Esophagus (tissue), 2 donors: ENCODE data around the gene NRXN3. TPM values are rescaled to one million over a fixed set of nuclear protein-coding genes. Genes with fewer than 3 reads are reported as not detected.

Experiments used
- H3K27ac ChIP-seq, 2 donors: one replicate each; pipeline ENCODE4 v1.5.1; 2013; ENCODE audit warnings: low read depth in 2 of 2, mild to moderate bottlenecking in 2 of 2, inconsistent platforms in 1 of 2, low read length in 1 of 2, moderate library complexity in 1 of 2
- H3K27me3 ChIP-seq, 2 donors: one replicate each; pipeline ENCODE4 v1.6.1; 2013; ENCODE audit warnings: low read length in 2 of 2, control low read depth in 1 of 2, mild to moderate bottlenecking in 1 of 2; ENCODE audit not compliant: insufficient read depth in 2 of 2, control insufficient read depth in 1 of 2
- H3K36me3 ChIP-seq, 2 donors: one replicate each; pipeline ENCODE4 v1.6.1; 2013; ENCODE audit warnings: low read length in 1 of 2; ENCODE audit not compliant: control insufficient read depth in 2 of 2, insufficient read depth in 2 of 2
- H3K4me1 ChIP-seq, 2 donors: one replicate each; pipeline ENCODE4 v1.6.1; 2013; ENCODE audit warnings: low read length in 1 of 2; ENCODE audit not compliant: control insufficient read depth in 2 of 2, insufficient read depth in 2 of 2
- H3K4me3 ChIP-seq, 2 donors: one replicate each; pipeline ENCODE4 v1.5.1; 2013; ENCODE audit warnings: low read length in 2 of 2, mild to moderate bottlenecking in 2 of 2, low read depth in 1 of 2, moderate library complexity in 1 of 2
- H3K9me3 ChIP-seq, 2 donors: one replicate each; pipeline ENCODE4 v1.6.1; 2013; ENCODE audit warnings: mild to moderate bottlenecking in 2 of 2, low read depth in 1 of 2, low read length in 1 of 2, moderate library complexity in 1 of 2; ENCODE audit not compliant: control insufficient read depth in 2 of 2, insufficient read depth in 1 of 2
- WGBS, 2 donors: extraction: QIAGEN DNeasy Blood & Tissue Kit; methylation state at CpG; one replicate each; pipeline ENCODE4 v1.1.7; 2013; 5-methylcytosine and 5-hydroxymethylcytosine counted together
- polyA plus RNA-seq, 2 donors: library from polyadenylated mRNA; stranded (reverse); fragments of 200-250 nt; gene quantifications; one replicate each; pipeline ENCODE4 v1.2.3, GENCODE V29; 2013
- donor health status: healthy with polysubstance abuse.
- donor health status: Bipolar disorder and iron deficiency.

NRXN3 gene
- polyA plus RNA-seq, 2 donors: 1.7 to 2.2 TPM

GRCh38 chr14:79665556-79665955, 1495.4 kb downstream of the NRXN3 start:
- 90 to 93% methylated on average over 3 of the region's 3 CpGs for WGBS, 2 donors
- no peaks in the 10 kb centered on the region for H3K4me1 ChIP-seq
- H3K9me3 ChIP-seq: no peaks in the 10 kb centered on the region
- no peak overlapping the region for H3K27ac ChIP-seq
- no peaks in the 10 kb centered on the region for H3K27me3 ChIP-seq
- H3K36me3 ChIP-seq: no peaks in the 10 kb centered on the region
- no peak overlapping the region for H3K4me3 ChIP-seq

DNA sequence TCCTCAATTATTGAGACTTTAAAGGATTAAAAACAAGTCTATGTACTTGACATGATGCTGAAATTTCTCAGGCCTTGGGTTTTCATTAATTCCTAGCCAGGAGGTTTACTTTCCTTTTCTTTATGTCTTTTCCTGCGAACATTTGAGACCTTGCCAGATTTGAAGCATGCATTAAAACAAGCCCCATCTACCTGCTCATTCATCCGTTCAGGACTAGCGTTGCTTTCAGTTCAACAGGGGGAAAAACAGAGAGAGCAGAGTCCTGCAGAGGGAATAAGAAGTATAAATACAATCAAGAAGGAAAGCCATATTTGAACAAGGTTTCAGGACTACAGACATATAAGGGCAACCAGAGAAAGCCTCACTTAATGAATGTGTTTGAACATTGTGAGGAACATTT, 1498.8 kb downstream of the NRXN3 start:
- Histone ChIP-seq H3K36me3 (no peaks in the 10 kb centered on the region), H3K9me3 (no peaks in the 10 kb centered on the region), H3K27ac (no peak overlapping the region), H3K4me1 (no peaks in the 10 kb centered on the region), H3K27me3 (no peaks in the 10 kb centered on the region), H3K4me3 (no peak overlapping the region)
- WGBS, 2 donors: 40 to 52% methylated on average over 3 of the region's 3 CpGs

GRCh38 chr14:79670811-79671210, 1500.6 kb downstream of the NRXN3 start:
- Histone ChIP-seq H3K36me3 (no peaks in the 10 kb centered on the region), H3K27me3 (no peaks in the 10 kb centered on the region), H3K9me3 (no peaks in the 10 kb centered on the region), H3K27ac (no peak overlapping the region), H3K4me1 (no peaks in the 10 kb centered on the region), H3K4me3 (no peak overlapping the region)
- 82 to 84% methylated on average over 5 of the region's 5 CpGs for WGBS, 2 donors

- WGBS, 2 donors: 83 to 89% methylated on average over 5 of the region's 5 CpGs
- no peaks in the 10 kb centered on the region for H3K9me3 ChIP-seq
- no peaks in the 10 kb centered on the region for H3K4me1 ChIP-seq
- no peak overlapping the region for H3K27ac ChIP-seq
- H3K27me3 ChIP-seq: no peaks in the 10 kb centered on the region
- H3K36me3 ChIP-seq: no peaks in the 10 kb centered on the region
- H3K4me3 ChIP-seq: no peak overlapping the region
These were observed 1509.9 kb downstream of the NRXN3 start for GRCh38 chr14:79680087-79680486.

GRCh38 chr14:79686196-79686595, 1516.0 kb downstream of the NRXN3 start:
- no peaks in the 10 kb centered on the region for H3K9me3 ChIP-seq
- H3K4me3 ChIP-seq: no peak overlapping the region
- 44 to 50% methylated on average over 1 of the region's 1 CpG for WGBS, 2 donors
- H3K4me1 ChIP-seq: no peaks in the 10 kb centered on the region
- H3K36me3 ChIP-seq: no peaks in the 10 kb centered on the region
- H3K27me3 ChIP-seq: no peaks in the 10 kb centered on the region
- H3K27ac ChIP-seq: no peak overlapping the region

- Histone ChIP-seq H3K27me3 (no peaks in the 10 kb centered on the region), H3K36me3 (no peaks in the 10 kb centered on the region), H3K9me3 (no peaks in the 10 kb centered on the region), H3K27ac (no peak overlapping the region), H3K4me1 (no peaks in the 10 kb centered on the region), H3K4me3 (no peak overlapping the region)
- 84 to 89% methylated on average over 1 of the region's 1 CpG for WGBS, 2 donors
These were observed 1520.8 kb downstream of the NRXN3 start for GRCh38 chr14:79690960-79691359.

- 27 to 34% methylated on average over 1 of the region's 1 CpG for WGBS, 2 donors
- Histone ChIP-seq H3K9me3 (no peaks in the 10 kb centered on the region), H3K27ac (no peak overlapping the region), H3K4me1 (no peaks in the 10 kb centered on the region), H3K27me3 (no peaks in the 10 kb centered on the region), H3K36me3 (no peaks in the 10 kb centered on the region), H3K4me3 (no peak overlapping the region)
These were observed 1523.8 kb downstream of the NRXN3 start for GRCh38 chr14:79693935-79694334.

DNA sequence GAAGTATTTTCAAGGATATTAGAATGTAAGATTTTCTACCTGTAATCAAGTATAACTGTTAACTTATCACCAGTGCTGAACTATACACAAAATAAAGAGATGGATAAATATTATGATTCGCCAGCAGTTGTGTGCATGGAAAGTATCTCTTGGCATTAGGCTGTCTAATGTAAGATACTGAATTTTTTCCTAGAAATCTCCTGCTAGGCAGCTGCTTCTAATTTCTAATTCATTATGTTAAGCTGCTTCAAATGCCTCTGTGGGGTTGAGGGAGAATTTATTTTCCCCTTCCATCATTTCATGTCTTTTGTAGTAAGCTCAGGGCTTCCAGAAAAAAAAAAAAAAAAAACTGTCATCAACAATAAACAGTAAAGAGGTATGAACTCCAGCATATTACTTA, 1525.1 kb downstream of the NRXN3 start:
- H3K9me3 ChIP-seq: no peaks in the 10 kb centered on the region
- WGBS, 2 donors: 72 to 76% methylated on average over 1 of the region's 1 CpG

GRCh38 chr14:79698298-79698711, 1528.1 kb downstream of the NRXN3 start:
- Histone ChIP-seq H3K27ac (no peak overlapping the region), H3K9me3 (no peaks in the 10 kb centered on the region), H3K4me3 (no peak overlapping the region), H3K27me3 (no peaks in the 10 kb centered on the region), H3K4me1 (no peaks in the 10 kb centered on the region), H3K36me3 (no peaks in the 10 kb centered on the region)
- WGBS, 2 donors: 80 to 88% methylated on average over 1 of the region's 1 CpG

More for the DNA sequence above, 1525.1 kb downstream of the NRXN3 start:
- Histone ChIP-seq H3K27ac (no peak overlapping the region), H3K4me3 (no peak overlapping the region), H3K4me1 (no peaks in the 10 kb centered on the region), H3K36me3 (no peaks in the 10 kb centered on the region), H3K27me3 (no peaks in the 10 kb centered on the region)

- Histone ChIP-seq H3K4me3 (no peak overlapping the region), H3K4me1 (no peaks in the 10 kb centered on the region), H3K9me3 (no peaks in the 10 kb centered on the region), H3K36me3 (no peaks in the 10 kb centered on the region), H3K27me3 (no peaks in the 10 kb centered on the region), H3K27ac (no peak overlapping the region)
- 75 to 76% methylated on average over 2 of the region's 2 CpGs for WGBS, 2 donors
These were observed 1529.0 kb downstream of the NRXN3 start for GRCh38 chr14:79699206-79699605.
